WTC11 (cell line): Measurements from ENCODE around the gene CACNA1E. TPM values are rescaled to one million over a fixed set of nuclear protein-coding genes. Genes with fewer than 3 reads are reported as not detected.

ENCODE experiments used
- ATAC-seq: fragments of 200-7000 bp; cut with Tn5 transposase; 2 replicates; pipeline ENCODE4 v1.10.0; 2021; ENCODE audit warnings: mild to moderate bottlenecking, moderate library complexity
- CTCF ChIA-PET: fragments of 300-600 bp; sonication (Branson Sonifier 250); formaldehyde crosslinking; loops from one replicate; lab custom pipeline; 2021; ENCODE audit warnings: antibody characterized with exemption; lab: Charles Lee
- POLR2A ChIA-PET: fragments of 350-600 bp; sonication (Branson Sonifier 250); formaldehyde crosslinking; loops from one replicate; lab custom pipeline; 2021; ENCODE audit warnings: antibody characterized with exemption; lab: Charles Lee
- DNase-seq: peaks from one replicate; pipeline ENCODE4 v3.0.0; 2021; ENCODE audit warnings: low spot score
- H3K27ac Mint-ChIP-seq: 2 replicates; pipeline ENCODE4 v1.8.0; 2021; ENCODE audit warnings: mixed read lengths
- H3K27me3 Mint-ChIP-seq: 2 replicates; pipeline ENCODE4 v1.8.0; 2021; ENCODE audit warnings: low read depth, mild to moderate bottlenecking, moderate library complexity, mixed read lengths
- H3K36me3 Mint-ChIP-seq: 2 replicates; pipeline ENCODE4 v1.8.0; 2021; ENCODE audit warnings: mixed read lengths
- H3K4me1 Mint-ChIP-seq: 2 replicates; pipeline ENCODE4 v1.8.0; 2022; ENCODE audit warnings: mixed read lengths
- H3K4me3 Mint-ChIP-seq: 2 replicates; pipeline ENCODE4 v1.8.0; 2021; ENCODE audit warnings: mild to moderate bottlenecking, moderate library complexity, mixed read lengths
- H3K9me3 Mint-ChIP-seq: 2 replicates; pipeline ENCODE4 v1.8.0; 2021; ENCODE audit warnings: mixed read lengths
- ATF1 ChIP-seq: sonication (generic); formaldehyde crosslinking; IDR thresholded peaks from 2 replicates; pipeline ENCODE4 v1.8.1; 2023; ENCODE audit warnings: mild to moderate bottlenecking, moderate library complexity, missing genetic modification reagents
- ATF3 ChIP-seq: sonication (generic); formaldehyde crosslinking; conservative IDR thresholded peaks from 2 replicates; pipeline ENCODE4 v1.8.1; 2022; ENCODE audit warnings: mild to moderate bottlenecking, missing genetic modification reagents
- ATF6 ChIP-seq: sonication (generic); formaldehyde crosslinking; IDR thresholded peaks from 2 replicates; pipeline ENCODE4 v1.8.1; 2023; ENCODE audit warnings: mild to moderate bottlenecking, missing genetic modification reagents
- CDX4 ChIP-seq: fragments of 250-450 bp; sonication (Bioruptor Pico); IDR thresholded peaks from 2 replicates; pipeline ENCODE4 v1.9.0; 2021; ENCODE audit warnings: moderate library complexity, mild to moderate bottlenecking, inconsistent platforms, borderline replicate concordance
- CREB1 ChIP-seq: sonication (generic); formaldehyde crosslinking; IDR thresholded peaks from 2 replicates; pipeline ENCODE4 v1.8.0; 2023; ENCODE audit warnings: mild to moderate bottlenecking, missing genetic modification reagents
- ETV6 ChIP-seq: sonication (generic); formaldehyde crosslinking; IDR thresholded peaks from 2 replicates; pipeline ENCODE4 v1.8.1; 2022; ENCODE audit warnings: mild to moderate bottlenecking, missing genetic modification reagents
- GTF2I ChIP-seq: fragments of 250-450 bp; sonication (Bioruptor Pico); conservative IDR thresholded peaks from 2 replicates; pipeline ENCODE4 v1.4.0; 2021; ENCODE audit warnings: mild to moderate bottlenecking
- HMGA2 ChIP-seq: fragments of 250-450 bp; sonication (Bioruptor Pico); IDR thresholded peaks from 2 replicates; pipeline ENCODE4 v1.4.0; 2021; ENCODE audit warnings: mild to moderate bottlenecking, moderate library complexity
- IRF1 ChIP-seq: sonication (generic); formaldehyde crosslinking; IDR thresholded peaks from 2 replicates; pipeline ENCODE4 v1.8.0; 2023; ENCODE audit warnings: missing genetic modification reagents
- NFATC4 ChIP-seq: fragments of 250-450 bp; sonication (Bioruptor Pico); IDR thresholded peaks from 2 replicates; pipeline ENCODE4 v1.9.0; 2021; ENCODE audit warnings: mild to moderate bottlenecking
- NFYB ChIP-seq: sonication (generic); formaldehyde crosslinking; conservative IDR thresholded peaks from 2 replicates; pipeline ENCODE4 v1.8.0; 2022; ENCODE audit warnings: low read depth, missing genetic modification reagents
- NR3C1 ChIP-seq: sonication (generic); formaldehyde crosslinking; conservative IDR thresholded peaks from 2 replicates; pipeline ENCODE4 v1.8.1; 2023; ENCODE audit warnings: low read depth, mild to moderate bottlenecking, missing genetic modification reagents
- PRDM15 ChIP-seq: sonication (generic); formaldehyde crosslinking; IDR thresholded peaks from 2 replicates; pipeline ENCODE4 v1.8.0; 2022; ENCODE audit warnings: missing genetic modification reagents
- ZNF138 ChIP-seq: sonication (generic); formaldehyde crosslinking; conservative IDR thresholded peaks from 2 replicates; pipeline ENCODE4 v1.8.1; 2022; ENCODE audit warnings: mild to moderate bottlenecking, moderate library complexity, missing genetic modification reagents
- ZNF232 ChIP-seq: sonication (generic); formaldehyde crosslinking; IDR thresholded peaks from 2 replicates; pipeline ENCODE4 v1.8.0; 2022; ENCODE audit warnings: mild to moderate bottlenecking, missing genetic modification reagents
- ZNF263 ChIP-seq: sonication (generic); formaldehyde crosslinking; IDR thresholded peaks from 2 replicates; pipeline ENCODE4 v1.8.1; 2022; ENCODE audit warnings: low read depth, mild to moderate bottlenecking, moderate library complexity, missing genetic modification reagents
- ZNF425 ChIP-seq: fragments of 250-450 bp; sonication (Bioruptor Pico); conservative IDR thresholded peaks from 2 replicates; pipeline ENCODE4 v1.9.0; 2021; ENCODE audit warnings: mild to moderate bottlenecking
- ZSCAN18 ChIP-seq: fragments of 250-450 bp; sonication (Bioruptor Pico); IDR thresholded peaks from 2 replicates; pipeline ENCODE4 v2.1.2; 2022; ENCODE audit warnings: mild to moderate bottlenecking, moderate library complexity
- total RNA-seq: library from RNA; stranded (reverse); gene quantifications from 3 replicates; pipeline ENCODE4 v1.2.3, GENCODE V29; 2021

The CACNA1E gene
- total RNA-seq, 1 experiment from 2014 or later: 0.63 TPM

- Mint-ChIP-seq H3K27me3 (no peaks in the 10 kb centered on the region; the same call in 1 of the 2 replicates), H3K27ac (no peak overlapping the region), H3K9me3 (peaks cover 11% of the 10 kb centered on the region), H3K4me1 (peaks cover 27% of the 10 kb centered on the region), H3K36me3 (no peaks in the 10 kb centered on the region; the same call in 1 of the 2 replicates), H3K4me3 (no peak overlapping the region)
- TF ChIP-seq PRDM15 (CRISPR knock-in tag) (no peak), ZSCAN18 (no peak), ZNF138 (CRISPR knock-in tag) (no peak), ZNF263 (no peak), HMGA2 (no peak), NFYB (CRISPR knock-in tag) (no peak), CREB1 (CRISPR knock-in tag) (no peak), NFATC4 (no peak), ZNF232 (CRISPR knock-in tag) (no peak), ETV6 (CRISPR knock-in tag) (no peak), IRF1 (CRISPR knock-in tag) (no peak), GTF2I (CRISPR knock-in tag) (no peak), ATF3 (no peak), NR3C1 (CRISPR knock-in tag) (no peak), ATF1 (CRISPR knock-in tag) (no peak), CDX4 (CRISPR knock-in tag) (no peak), ATF6 (CRISPR knock-in tag) (no peak), ZNF425 (CRISPR knock-in tag) (no peak)
- ChIA-PET CTCF (interaction anchor here (0.8 to 1.0 kb wide), 2 partner anchors 14 kb away, joined by 4 to 5 read pairs; no protein-coding TSS in a partner anchor), POLR2A (no interaction called here)
- no peak for DNase-seq
- no peak for ATAC-seq
These were observed 34.8 kb downstream of the CACNA1E start for GRCh38 chr1:181518152-181518551.
